Jurkat, Clone E6-1 (cell line): ENCODE measurements around the gene KIAA1217.
A peak's percentile ranks its signal among the peaks of the same experiment; 100 is the strongest.
"Not testable (repeated sequence)": the region's sequence is repeated elsewhere in the genome, so short reads cannot be mapped to it uniquely, and the experiment has no call there.

Experiments
- DNase-seq: peaks from one replicate; pipeline ENCODE4 v3.0.0-alpha.2; 2011; ENCODE audit warnings: low read depth, low spot score
- H3K4me3 ChIP-seq: 2 replicates; pipeline ENCODE4 v1.5.1; 2011; ENCODE audit warnings: mild to moderate bottlenecking, low read length, control low read depth, moderate library complexity

KIAA1217 gene

GRCh38 chr10:24315211-24315610 lies 106.3 kb downstream of the KIAA1217 start:
- no peak for DNase-seq
- H3K4me3 ChIP-seq, result no peak overlapping the region

- DNase-seq, result no peak
- H3K4me3 ChIP-seq, result no peak overlapping the region
These were observed 109.6 kb downstream of the KIAA1217 start for GRCh38 chr10:24318517-24318916.

- H3K4me3 ChIP-seq, result no peak overlapping the region
- no peak for DNase-seq
These were observed 111.4 kb downstream of the KIAA1217 start for GRCh38 chr10:24320373-24320772.

- no peak overlapping the region for H3K4me3 ChIP-seq
- no peak for DNase-seq
These were observed 115.7 kb downstream of the KIAA1217 start for GRCh38 chr10:24324651-24325050.

GRCh38 chr10:24331457-24331856 lies 122.5 kb downstream of the KIAA1217 start:
- H3K4me3 ChIP-seq, result no peak overlapping the region
- DNase-seq, result no peak

GRCh38 chr10:24333736-24334135 lies 124.8 kb downstream of the KIAA1217 start:
- H3K4me3 ChIP-seq, result no peak overlapping the region
- DNase-seq, result no peak

- no peak for DNase-seq
- no peak overlapping the region for H3K4me3 ChIP-seq
These were observed 125.5 kb downstream of the KIAA1217 start for GRCh38 chr10:24334279-24334939.

- not testable (repeated sequence) for DNase-seq, H3K4me3 ChIP-seq
These were observed 128.8 kb downstream of the KIAA1217 start for GRCh38 chr10:24337723-24338122.

GRCh38 chr10:24339387-24339786 lies 130.4 kb downstream of the KIAA1217 start:
- no peak overlapping the region for H3K4me3 ChIP-seq
- DNase-seq, result no peak

GRCh38 chr10:24340446-24340845 lies 131.5 kb downstream of the KIAA1217 start:
- no peak overlapping the region for H3K4me3 ChIP-seq
- no peak for DNase-seq

- no peak for DNase-seq
- no peak overlapping the region for H3K4me3 ChIP-seq
These were observed 131.9 kb downstream of the KIAA1217 start for GRCh38 chr10:24340883-24341282.

GRCh38 chr10:24341371-24341770 lies 132.4 kb downstream of the KIAA1217 start:
- H3K4me3 ChIP-seq, result no peak overlapping the region
- DNase-seq, result no peak

- no peak overlapping the region for H3K4me3 ChIP-seq
- no peak for DNase-seq
These were observed 133.0 kb downstream of the KIAA1217 start for GRCh38 chr10:24341897-24342296.

- no peak overlapping the region for H3K4me3 ChIP-seq
- DNase-seq, result no peak
These were observed 134.7 kb downstream of the KIAA1217 start for GRCh38 chr10:24343686-24344085.

- no peak for DNase-seq
- H3K4me3 ChIP-seq, result no peak overlapping the region
These were observed 135.3 kb downstream of the KIAA1217 start for GRCh38 chr10:24344279-24344678.

- no peak for DNase-seq
- no peak overlapping the region for H3K4me3 ChIP-seq
These were observed 135.9 kb downstream of the KIAA1217 start for GRCh38 chr10:24344695-24345463.

- DNase-seq, result no peak
- no peak overlapping the region for H3K4me3 ChIP-seq
These were observed 138.1 kb downstream of the KIAA1217 start for GRCh38 chr10:24346877-24347519.

- no peak for DNase-seq
- no peak overlapping the region for H3K4me3 ChIP-seq
These were observed 140.6 kb downstream of the KIAA1217 start for GRCh38 chr10:24349379-24350001.

GRCh38 chr10:24350070-24350921 lies 141.4 kb downstream of the KIAA1217 start:
- H3K4me3 ChIP-seq, result no peak overlapping the region
- peak; percentile 21 for DNase-seq
